Ishikawa (cell line): ENCODE measurements around the gene FOXK1.

ENCODE experiments used
- CEBPB ChIP-seq: IDR thresholded peaks from 2 replicates; pipeline ENCODE4 v1.6.1; 2012
- EGR1 ChIP-seq: IDR thresholded peaks from 2 replicates; pipeline ENCODE4 v1.6.1; 2012
- EP300 ChIP-seq: IDR thresholded peaks from 2 replicates; pipeline ENCODE4 v1.6.1; 2012; ENCODE audit warnings: borderline replicate concordance
- FOXM1 ChIP-seq: IDR thresholded peaks from 2 replicates; pipeline ENCODE4 v1.6.1; 2012; ENCODE audit warnings: low read depth, borderline replicate concordance
- NFIC ChIP-seq: IDR thresholded peaks from 2 replicates; pipeline ENCODE4 v1.6.1; 2012
- RAD21 ChIP-seq: IDR thresholded peaks from 2 replicates; pipeline ENCODE4 v1.6.1; 2012; ENCODE audit warnings: low read depth
- REST ChIP-seq: IDR thresholded peaks from 2 replicates; pipeline ENCODE4 v1.6.1; 2012; ENCODE audit warnings: low read depth, mild to moderate bottlenecking
- TAF1 ChIP-seq: IDR thresholded peaks from 2 replicates; pipeline ENCODE4 v1.6.1; 2012; ENCODE audit warnings: low read depth, mild to moderate bottlenecking
- TCF12 ChIP-seq: IDR thresholded peaks from 2 replicates; pipeline ENCODE4 v1.6.1; 2012; ENCODE audit warnings: low read depth
- YY1 ChIP-seq: IDR thresholded peaks from 2 replicates; pipeline ENCODE4 v1.6.1; 2012; ENCODE audit warnings: low read depth
- ZBTB7A ChIP-seq: IDR thresholded peaks from 2 replicates; pipeline ENCODE4 v1.6.1; 2012; ENCODE audit warnings: low read depth
- TF ChIP-seq, protein P1 (sequence below): IDR thresholded peaks from 2 replicates; pipeline ENCODE4 v1.6.1; 2012

GRCh38 chr7:4655311-4655710 lies 26.8 kb upstream of the FOXK1 start:
- TF ChIP-seq, protein P1, sequence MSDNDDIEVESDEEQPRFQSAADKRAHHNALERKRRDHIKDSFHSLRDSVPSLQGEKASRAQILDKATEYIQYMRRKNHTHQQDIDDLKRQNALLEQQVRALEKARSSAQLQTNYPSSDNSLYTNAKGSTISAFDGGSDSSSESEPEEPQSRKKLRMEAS: no peak
- TF ChIP-seq RAD21 (no peak), TCF12 (no peak), REST (no peak), NFIC (no peak), EGR1 (no peak), FOXM1 (no peak), TAF1 (no peak), YY1 (no peak), ZBTB7A (no peak), EP300 (no peak), CEBPB (no peak)
